Nephron (organoid): ENCODE data around the gene KMT5B.

Experiments used
- H3K27ac Mint-ChIP-seq, 3 experiments: 2 replicates each; pipeline ENCODE4 v1.8.0; 2020; ENCODE audit warnings: mixed read lengths in 3 of 3, mild to moderate bottlenecking in 2 of 3, moderate library complexity in 1 of 3
- H3K27me3 Mint-ChIP-seq: 2 replicates; pipeline ENCODE4 v1.8.0; 2021; ENCODE audit warnings: low read depth, mild to moderate bottlenecking, moderate library complexity, mixed read lengths
- H3K36me3 Mint-ChIP-seq: 2 replicates; pipeline ENCODE4 v1.8.0; 2020; ENCODE audit warnings: low read depth, mixed read lengths
- H3K4me1 Mint-ChIP-seq: 2 replicates; pipeline ENCODE4 v1.8.0; 2020; ENCODE audit warnings: mixed read lengths
- H3K4me3 Mint-ChIP-seq, 3 experiments: 2 replicates each; pipeline ENCODE4 v1.8.0; 2020; ENCODE audit warnings: mild to moderate bottlenecking in 3 of 3, mixed read lengths in 3 of 3, moderate library complexity in 2 of 3
- H3K9me3 Mint-ChIP-seq: 2 replicates; pipeline ENCODE4 v1.8.0; 2020; ENCODE audit warnings: mixed read lengths
- CTCF ChIP-seq, 3 experiments: fragments of 200-600 bp; sonication (generic); IDR thresholded peaks; one replicate each; pipeline ENCODE4 v1.5.0; 2021; ENCODE audit warnings: antibody characterized with exemption in 3 of 3; ENCODE audit not compliant: unreplicated experiment in 3 of 3

KMT5B gene

GRCh38 chr11:68213135-68213515 lies at the start of gene KMT5B:
Gene KMT5B (minus strand): TSS chr11:68213296. CDS start chr11:68190076, 23,220 bp downstream.
- H3K4me1 Mint-ChIP-seq, result peaks cover 46% of the 10 kb centered on the region
- H3K4me3 Mint-ChIP-seq, result peak within 1 kb of the TSS; percentile 95 to 99 (median 95)
- no peak for TF ChIP-seq CTCF (IDR thresholded peaks at IDR 0.05; ENCODE audit: unreplicated experiment in 3 of 3)
- peak within 1 kb of the TSS; percentile 91 to 98 (median 94) for H3K27ac Mint-ChIP-seq
- H3K27me3 Mint-ChIP-seq, result peaks cover 14% of the 10 kb centered on the region
- no peaks in the 10 kb centered on the region for H3K36me3 Mint-ChIP-seq
- no peaks in the 10 kb centered on the region for H3K9me3 Mint-ChIP-seq

- no peaks in the 10 kb centered on the region for H3K27me3 Mint-ChIP-seq
- H3K4me1 Mint-ChIP-seq, result peaks cover 2% of the 10 kb centered on the region
- H3K36me3 Mint-ChIP-seq, result peaks cover 47% of the 10 kb centered on the region
- no peak overlapping the region for H3K4me3 Mint-ChIP-seq
- no peak overlapping the region for H3K27ac Mint-ChIP-seq
- no peaks in the 10 kb centered on the region for H3K9me3 Mint-ChIP-seq
- TF ChIP-seq CTCF (IDR thresholded peaks at IDR 0.05; ENCODE audit: unreplicated experiment in 3 of 3), result no peak
These were observed 49.4 kb upstream of the KMT5B start for GRCh38 chr11:68262544-68262827.

GRCh38 chr11:68261749-68262543 lies 48.9 kb upstream of the KMT5B start:
- Mint-ChIP-seq H3K9me3 (no peaks in the 10 kb centered on the region), H3K4me3 (no peak overlapping the region), H3K27me3 (no peaks in the 10 kb centered on the region), H3K4me1 (peaks cover 5% of the 10 kb centered on the region), H3K27ac (no peak overlapping the region), H3K36me3 (peaks cover 42% of the 10 kb centered on the region)
- no peak for TF ChIP-seq CTCF (IDR thresholded peaks at IDR 0.05; ENCODE audit: unreplicated experiment in 3 of 3)

- no peak for TF ChIP-seq CTCF (IDR thresholded peaks at IDR 0.05; ENCODE audit: unreplicated experiment in 3 of 3)
These were observed 47.9 kb upstream of the KMT5B start for GRCh38 chr11:68261006-68261405.

GRCh38 chr11:68260484-68260883 lies 47.4 kb upstream of the KMT5B start:
- Mint-ChIP-seq H3K9me3 (no peaks in the 10 kb centered on the region), H3K27ac (no peak overlapping the region), H3K4me3 (no peak overlapping the region), H3K27me3 (no peaks in the 10 kb centered on the region), H3K4me1 (peaks cover 15% of the 10 kb centered on the region), H3K36me3 (peaks cover 34% of the 10 kb centered on the region)
- no peak for TF ChIP-seq CTCF (IDR thresholded peaks at IDR 0.05; ENCODE audit: unreplicated experiment in 3 of 3)

More at GRCh38 chr11:68261006-68261405, 47.9 kb upstream of the KMT5B start:
- Mint-ChIP-seq H3K27ac (no peak overlapping the region), H3K4me1 (peaks cover 13% of the 10 kb centered on the region), H3K4me3 (no peak overlapping the region), H3K27me3 (no peaks in the 10 kb centered on the region), H3K9me3 (no peaks in the 10 kb centered on the region), H3K36me3 (peaks cover 34% of the 10 kb centered on the region)
